Measurements from ENCODE around the gene ALOX5.
A peak's percentile ranks its signal among the peaks of the same experiment; 100 is the strongest.
"Not testable (repeated sequence)": the region's sequence is repeated elsewhere in the genome, so short reads cannot be mapped to it uniquely, and the experiment has no call there.

The ALOX5 gene

DNA sequence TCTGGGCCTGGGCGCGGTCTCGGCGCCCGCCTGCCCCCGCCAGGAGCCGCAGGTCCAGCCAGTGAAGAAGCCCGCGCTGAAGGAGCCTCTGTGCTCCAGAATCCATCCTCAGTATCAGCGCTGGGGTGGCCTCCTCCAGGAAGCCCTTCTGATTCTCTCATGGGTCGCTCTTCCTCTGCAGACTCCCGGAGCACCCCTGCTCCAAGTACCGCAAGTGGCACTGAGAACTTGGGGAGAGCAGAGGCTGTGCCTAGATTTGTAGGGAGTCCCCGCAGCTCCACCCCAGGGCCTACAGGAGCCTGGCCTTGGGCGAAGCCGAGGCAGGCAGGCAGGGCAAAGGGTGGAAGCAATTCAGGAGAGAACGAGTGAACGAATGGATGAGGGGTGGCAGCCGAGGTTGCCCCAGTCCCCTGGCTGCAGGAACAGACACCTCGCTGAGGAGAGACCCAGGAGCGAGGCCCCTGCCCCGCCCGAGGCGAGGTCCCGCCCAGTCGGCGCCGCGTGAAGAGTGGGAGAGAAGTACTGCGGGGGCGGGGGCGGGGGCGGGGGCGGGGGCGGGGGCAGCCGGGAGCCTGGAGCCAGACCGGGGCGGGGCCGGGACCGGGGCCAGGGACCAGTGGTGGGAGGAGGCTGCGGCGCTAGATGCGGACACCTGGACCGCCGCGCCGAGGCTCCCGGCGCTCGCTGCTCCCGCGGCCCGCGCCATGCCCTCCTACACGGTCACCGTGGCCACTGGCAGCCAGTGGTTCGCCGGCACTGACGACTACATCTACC is at the start of gene ALOX5:
TSS of gene ALOX5 (plus strand) at position 641 of the 774 bp plus-strand sequence. CDS start at position 705, 64 bp downstream.
- no peak for DNase-seq

DNA sequence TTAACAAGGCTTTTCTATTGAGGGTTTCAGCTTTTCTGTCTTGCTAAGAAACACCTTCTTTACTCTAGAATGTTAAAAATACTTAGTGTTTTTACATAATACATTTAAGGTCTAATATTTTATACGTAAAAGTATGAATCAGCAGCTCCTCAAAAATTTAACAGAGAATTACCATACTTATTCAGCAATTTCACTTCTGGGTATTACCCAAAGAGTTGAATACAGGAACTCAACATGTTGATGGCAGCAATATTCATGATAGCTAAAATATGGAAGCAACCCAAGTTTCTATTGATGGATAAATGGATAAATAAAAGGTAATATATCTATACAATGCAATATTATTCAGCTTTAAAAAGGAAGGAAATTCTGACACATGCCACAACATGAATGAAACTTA is 48.9 kb upstream of the ALOX5 start:
- DNase-seq: no peak

DNA sequence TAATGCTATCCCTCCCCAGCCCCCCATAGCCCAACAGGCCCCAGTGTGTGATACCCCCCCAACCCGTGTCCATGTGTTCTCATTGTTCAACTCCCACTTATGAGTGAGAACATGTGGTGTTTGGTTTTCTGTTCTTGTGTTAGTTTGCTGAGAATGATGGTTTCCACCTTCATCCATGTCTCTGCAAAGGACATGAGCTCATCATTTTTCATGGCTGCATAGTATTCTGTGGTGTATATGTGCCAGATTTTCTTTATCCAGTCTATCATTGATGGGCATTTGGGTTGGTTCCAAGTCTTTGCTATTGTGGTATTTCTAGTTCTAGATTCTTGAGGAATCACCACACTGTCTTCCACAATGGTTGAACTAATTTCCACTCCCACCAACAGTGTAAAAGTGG is 47.2 kb upstream of the ALOX5 start:
- not testable (repeated sequence) for DNase-seq

DNA sequence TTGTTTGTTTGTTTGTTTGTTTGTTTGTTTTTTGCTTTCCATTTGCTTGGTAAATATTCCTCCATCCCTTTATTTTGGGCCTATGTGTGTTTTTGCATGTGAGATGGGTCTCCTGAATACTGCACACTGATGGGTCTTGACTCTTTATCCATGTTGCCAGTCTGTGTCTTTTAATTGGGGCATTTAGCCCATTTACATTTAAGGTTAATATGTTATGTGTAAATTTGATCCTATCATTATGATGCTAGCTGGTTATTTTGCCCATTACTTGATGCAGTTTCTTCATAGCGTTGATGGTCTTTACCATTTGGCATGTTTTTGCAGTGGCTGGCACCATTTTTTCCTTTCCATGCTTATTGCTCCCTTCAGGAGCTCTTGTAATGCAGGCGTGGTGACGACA is 42.2 kb upstream of the ALOX5 start:
- DNase-seq: not testable (repeated sequence)

DNA sequence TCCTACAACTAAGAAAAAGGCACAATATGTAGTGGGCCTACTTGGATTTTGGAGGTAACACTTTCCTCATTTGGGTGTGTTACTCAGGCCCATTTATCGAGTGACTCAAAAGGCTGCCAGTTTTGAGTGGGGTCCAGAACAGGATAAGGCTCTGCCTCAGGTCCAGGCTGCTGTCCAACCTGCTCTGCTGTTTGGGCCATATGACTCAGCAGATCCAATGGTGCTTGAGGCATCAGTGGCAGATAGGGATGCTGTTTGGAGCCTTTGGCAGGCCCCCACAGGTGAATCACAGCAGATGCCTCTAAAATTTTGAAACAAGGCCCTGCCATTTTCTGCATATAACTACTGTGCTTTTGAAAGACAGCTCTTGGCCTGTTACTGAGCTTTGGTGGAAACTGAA is 34.1 kb upstream of the ALOX5 start:
- no peak for DNase-seq

DNA sequence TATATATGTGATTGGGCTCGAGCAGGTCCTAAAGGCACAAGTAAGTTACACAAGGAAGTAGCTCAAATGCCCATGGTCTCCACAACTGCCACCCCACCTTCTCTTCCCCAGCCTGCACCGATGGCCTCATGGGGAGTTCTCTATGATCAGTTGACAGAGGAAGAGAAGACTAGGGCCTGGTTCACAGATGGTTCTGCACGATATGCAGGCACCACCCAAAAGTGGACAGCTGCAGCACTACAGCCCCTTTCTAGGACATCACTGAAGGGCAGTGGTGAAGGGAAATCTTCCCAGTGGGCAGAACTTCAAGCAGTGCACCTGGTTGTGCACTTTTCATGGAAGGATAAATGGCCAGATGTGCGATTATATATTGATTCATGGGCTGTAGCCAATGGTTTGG is 33.6 kb upstream of the ALOX5 start:
- not testable (repeated sequence) for DNase-seq

DNA sequence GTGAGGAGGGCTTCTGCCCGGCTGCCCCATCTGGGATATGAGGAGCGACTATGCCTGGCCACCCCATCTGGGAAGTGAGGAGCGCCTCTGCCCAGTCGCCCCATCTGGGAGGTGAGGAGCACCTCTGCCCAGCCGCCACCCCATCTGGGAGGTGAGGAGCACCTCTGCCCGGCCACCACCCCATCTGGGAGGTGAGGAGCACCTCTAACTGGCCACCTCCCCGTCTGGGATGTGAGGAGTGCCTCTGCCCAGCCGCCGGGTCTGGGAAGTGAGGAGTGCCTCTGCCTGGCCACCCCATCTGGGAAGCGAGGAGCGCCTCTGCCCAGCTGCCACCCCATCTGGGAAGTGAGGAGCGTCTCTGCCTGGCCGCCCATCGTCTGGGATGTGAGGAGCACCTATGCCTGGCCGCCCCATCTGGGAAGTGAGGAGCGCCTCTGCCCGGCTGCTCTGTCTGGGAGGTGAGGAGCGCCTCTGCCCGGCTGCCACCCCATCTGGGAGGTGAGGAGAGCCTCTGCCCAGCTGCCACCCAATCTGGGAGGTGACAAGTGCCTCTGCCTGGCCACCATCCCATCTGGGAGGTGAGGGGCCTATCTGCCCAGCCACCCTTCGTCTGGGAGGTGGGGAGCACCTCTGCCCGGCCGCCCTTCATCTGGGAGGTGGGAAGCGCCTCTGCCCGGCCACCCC is 27.2 kb upstream of the ALOX5 start:
- not testable (repeated sequence) for DNase-seq

DNA sequence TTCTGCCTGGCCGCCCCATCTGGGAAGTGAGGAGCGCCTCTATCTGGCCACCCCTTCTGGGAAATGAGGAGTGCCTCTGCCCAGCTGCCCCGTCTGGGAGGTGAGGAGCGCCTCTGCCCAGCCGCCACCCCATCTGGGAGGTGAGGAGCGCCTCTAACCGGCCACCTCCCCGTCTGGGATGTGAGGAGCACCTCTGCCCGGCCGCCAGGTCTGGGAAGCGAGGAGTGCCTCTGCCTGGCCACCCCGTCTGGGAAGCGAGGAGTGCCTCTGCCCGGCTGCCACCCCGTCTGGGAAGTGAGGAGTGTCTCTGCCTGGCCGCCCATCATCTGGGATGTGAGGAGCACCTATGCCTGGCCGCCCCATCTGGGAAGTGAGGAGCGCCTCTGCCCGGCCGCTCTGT is 26.6 kb upstream of the ALOX5 start:
- not testable (repeated sequence) for DNase-seq

DNA sequence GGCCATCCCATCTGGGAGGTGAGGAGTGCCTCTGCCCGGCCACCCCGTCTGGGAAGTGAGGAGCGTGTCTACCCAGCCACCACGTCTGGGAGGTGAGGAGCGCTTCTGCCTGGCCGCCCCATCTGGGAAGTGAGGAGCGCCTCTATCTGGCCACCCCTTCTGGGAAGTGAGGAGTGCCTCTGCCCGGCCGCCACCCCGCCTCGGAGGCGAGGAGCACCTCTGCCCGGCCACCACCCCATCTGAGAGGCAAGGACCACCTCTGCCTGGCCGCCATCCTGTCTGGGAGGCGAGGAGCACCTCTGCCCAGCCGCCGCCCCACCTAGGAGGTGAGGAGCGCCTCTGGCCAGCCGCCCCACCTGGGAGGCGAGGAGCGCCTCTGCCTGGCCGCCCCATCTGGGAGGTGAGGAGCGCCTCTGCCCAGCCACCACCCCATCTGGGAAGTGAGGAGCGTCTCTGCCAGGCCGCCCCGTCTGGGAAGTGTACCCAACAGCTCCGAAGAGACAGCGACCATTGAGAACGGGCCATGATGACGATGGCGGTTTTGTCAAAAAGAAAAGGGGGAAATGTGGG is 25.7 kb upstream of the ALOX5 start:
- not testable (repeated sequence) for DNase-seq

DNA sequence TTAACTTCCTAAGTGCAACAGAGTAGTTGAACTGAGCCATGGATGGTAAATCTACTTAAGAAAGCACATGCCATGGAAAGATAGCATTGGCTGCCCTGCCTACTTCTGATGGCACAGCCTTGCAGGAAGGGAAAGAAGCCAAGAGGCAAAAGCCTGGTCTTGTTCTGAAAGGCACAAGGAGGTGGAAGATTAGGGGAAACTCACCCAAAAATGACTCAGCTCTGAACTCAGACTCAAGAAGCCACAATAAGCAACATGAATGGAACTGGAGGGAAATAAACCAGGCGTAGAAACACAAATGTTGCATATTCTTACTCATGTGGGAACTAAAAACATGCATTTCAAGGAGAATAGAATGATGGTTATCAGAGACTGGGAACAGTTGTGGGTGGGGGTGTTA is 20.8 kb upstream of the ALOX5 start:
- DNase-seq: no peak

DNA sequence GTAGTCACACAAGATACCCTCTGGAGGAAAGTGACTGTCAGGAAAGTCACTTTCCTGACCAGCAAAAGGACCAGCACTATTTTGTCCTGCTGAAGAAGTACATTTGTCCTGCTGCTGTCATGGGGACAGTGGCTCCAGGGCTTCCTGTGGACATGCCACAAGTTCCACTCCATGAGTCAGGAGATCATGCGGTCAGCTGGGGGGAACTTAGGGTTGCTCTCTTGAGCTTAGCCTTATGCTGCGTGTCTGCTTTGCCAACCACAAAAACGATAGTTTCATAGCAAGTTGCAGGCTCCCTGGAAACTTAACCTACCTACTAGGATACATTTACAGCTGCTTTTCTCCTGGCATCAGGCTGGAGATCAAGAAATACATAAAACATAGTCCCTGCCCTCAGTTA is 19.8 kb upstream of the ALOX5 start:
- peak; percentile 56 for DNase-seq

DNA sequence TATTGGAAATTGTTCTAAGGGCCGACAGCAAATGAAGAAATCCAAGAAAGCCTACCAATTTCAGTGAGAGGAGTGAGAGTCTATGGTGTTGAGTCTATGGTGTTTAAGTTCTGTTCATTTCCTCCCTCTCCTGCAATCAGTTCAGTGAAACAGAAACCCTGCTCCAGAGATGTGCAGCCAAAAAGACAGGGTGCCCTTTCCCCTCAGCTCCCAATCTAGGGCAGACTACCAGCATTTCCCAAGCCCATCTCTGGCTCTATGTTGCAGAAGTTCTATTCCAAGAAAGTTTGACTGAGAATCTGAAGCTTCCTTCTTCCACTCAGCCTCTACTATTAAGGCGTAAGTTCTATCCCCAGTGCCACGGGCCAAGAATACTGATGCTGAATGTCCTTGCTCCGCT is 18.5 kb upstream of the ALOX5 start:
- DNase-seq: no peak

DNA sequence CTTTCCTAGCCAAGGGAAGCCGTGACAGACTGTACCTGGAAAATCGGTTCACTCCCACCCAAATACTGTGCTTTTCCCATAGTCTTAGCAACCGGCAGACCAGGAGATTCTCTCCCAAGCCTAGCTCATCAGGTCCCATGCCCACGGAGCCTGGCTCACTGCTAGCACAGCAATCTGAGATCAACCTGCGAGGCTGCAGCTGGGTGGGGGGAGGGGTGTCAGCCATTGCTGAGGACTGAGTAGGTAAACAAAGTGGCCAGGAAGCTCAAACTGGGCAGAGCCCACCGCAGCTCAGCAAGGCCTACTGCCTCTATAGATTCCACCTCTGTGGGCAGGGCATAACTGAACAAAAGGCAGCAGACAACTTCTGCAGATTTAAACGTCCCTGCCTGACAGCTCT is 15.1 kb upstream of the ALOX5 start:
- not testable (repeated sequence) for DNase-seq

DNA sequence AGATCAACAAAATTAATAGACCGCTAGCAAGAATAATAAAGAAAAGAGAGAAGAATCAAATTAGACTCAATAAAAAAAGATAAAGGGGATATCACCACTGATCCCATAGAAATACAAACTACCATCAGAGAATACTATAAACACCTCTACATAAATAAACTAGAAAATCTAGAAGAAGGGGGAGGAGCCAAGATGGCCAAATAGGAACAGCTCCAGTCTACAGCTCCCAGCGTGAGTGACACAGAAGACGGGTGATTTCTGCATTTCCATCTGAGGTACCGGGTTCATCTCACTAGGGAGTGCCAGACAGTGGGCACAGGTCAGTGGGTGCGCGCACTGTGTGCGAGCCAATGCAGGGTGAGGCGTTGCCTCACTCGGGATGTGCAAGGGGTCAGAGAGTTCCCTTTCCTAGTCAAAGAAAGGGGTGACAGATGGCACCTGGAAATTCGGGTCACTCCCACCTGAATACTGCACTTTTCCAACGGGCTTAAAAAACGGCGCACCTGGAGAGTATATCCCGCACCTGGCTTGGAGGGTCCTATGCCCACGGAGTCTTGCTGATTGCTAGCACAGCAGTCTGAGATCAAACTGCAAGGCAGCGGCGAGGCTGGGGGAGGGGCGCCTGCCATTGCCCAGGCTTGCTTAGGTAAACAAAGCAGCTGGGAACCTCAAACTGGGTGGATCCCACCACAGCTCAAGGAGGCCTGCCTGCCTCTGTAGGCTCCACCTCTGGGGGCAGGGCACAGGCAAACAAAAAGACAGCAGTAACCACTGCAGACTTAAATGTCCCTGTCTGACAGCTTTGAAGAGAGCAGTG is 11.8 kb upstream of the ALOX5 start:
- not testable (repeated sequence) for DNase-seq

DNA sequence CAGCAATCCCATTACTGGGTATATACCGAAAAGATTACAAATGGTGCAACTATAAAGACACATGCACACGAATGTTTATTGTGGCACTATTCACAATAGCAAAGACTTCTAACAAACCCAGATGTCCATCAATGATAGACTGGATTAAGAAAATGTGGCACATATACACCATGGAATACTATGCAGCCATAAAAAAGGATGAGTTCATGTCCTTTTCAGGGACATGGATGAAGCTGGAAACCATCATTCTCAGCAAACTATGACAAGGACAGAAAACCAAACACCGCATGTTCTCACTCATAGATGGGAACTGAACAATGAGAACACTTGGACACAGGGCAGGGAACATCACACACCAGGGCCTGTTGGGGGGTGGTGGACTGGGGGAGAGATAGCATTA is 6.4 kb upstream of the ALOX5 start:
- DNase-seq: not testable (repeated sequence)

DNA sequence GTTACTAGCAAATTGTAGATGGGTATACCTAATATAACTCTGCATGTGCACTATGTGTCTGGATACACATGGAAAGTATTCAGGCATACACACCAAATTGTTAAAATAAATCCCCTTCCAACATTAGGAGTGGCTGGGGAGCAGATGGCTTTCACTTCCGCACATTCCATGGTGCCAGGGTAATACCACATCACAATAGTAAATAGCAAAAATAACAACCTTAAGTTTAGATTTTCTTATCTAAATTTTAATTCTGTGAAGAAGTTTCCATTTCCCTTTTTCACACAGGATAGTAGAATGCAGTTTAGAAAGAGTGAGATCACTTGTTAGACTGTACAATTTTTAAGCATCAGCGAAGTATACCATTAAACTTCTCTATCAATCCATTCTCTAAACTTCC is 5.8 kb upstream of the ALOX5 start:
- DNase-seq: no peak

DNA sequence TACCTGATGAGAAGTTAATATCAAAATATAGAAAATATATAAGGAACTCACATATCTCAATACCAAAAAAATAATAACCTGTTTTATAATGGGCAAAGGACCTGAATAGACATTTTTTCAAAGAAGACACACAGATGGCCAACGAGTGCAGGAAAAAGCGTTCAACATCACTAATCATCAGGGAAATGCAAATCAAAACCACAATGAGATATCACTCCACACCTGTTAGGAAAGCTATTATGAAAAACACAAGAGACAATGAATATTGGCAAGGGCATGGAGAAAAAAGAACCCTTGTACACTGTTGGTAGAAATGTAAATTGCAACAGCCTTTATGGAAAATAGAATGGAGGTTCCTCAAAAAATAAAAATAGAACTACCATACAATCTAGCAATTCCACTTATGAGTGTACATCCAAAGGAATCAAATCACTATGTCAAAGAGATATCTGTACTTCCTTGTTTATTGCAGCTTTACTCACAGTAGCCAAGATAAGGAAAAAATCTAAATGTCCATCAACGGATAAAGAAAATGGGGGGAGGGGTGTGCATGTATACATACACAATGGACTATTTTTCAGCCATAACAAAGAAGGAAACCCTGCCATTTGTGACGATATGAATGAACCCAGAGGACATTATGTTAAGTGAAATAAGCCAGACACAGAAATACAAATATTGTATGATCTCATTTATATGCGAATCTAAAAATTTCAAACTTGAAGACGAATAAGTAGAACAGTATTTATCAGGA is 3.6 kb upstream of the ALOX5 start:
- no peak for DNase-seq

DNA sequence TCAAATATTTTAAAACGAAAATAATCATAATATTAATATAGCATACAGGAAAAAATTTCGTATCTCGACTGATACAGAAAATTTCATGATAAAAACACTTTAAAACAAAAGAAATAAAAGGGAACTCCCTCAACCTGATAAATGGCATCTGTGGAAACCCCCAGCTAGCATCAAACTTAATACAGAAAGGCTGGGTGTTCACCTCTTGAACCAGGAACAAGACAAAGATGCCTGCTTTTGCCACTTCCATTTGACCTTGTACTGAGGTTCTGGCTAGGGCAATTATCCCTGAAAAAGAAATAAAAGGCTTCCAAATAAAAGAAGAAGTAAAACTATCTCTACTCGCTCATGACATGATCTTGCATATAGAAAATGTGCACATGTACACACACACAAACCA is 2.5 kb upstream of the ALOX5 start:
- DNase-seq: no peak

DNA sequence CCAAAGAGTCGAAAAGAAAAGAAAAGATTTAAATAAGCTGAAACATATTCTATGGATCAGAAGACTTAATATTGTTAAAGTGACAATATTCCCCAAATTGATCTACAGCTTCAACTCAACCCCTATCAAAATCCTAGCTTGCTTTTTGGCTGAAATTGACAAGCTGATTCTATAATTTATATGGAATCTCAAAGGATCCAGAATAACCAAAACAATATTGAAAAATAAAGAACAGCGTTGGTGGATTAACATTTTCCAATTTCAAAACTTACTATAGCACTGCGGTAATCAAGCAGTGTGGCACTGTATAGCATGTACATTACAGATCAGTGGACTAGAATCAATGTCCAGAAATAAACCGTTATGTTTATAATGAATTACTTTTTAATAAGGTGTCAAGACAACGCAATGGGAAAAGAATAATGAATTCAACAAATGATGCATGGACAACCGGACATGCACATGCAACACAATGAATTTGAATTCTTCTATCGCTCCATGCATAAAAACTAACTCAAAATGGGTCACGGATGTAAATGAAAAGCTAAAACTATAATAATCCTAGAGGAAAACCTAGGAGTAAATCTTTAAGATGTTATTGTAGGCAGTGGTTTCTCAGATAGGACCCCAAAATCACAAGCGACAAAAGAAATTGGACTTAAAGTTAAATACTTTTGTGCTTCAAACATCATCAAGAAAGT is 1.6 kb upstream of the ALOX5 start:
- DNase-seq: no peak

DNA sequence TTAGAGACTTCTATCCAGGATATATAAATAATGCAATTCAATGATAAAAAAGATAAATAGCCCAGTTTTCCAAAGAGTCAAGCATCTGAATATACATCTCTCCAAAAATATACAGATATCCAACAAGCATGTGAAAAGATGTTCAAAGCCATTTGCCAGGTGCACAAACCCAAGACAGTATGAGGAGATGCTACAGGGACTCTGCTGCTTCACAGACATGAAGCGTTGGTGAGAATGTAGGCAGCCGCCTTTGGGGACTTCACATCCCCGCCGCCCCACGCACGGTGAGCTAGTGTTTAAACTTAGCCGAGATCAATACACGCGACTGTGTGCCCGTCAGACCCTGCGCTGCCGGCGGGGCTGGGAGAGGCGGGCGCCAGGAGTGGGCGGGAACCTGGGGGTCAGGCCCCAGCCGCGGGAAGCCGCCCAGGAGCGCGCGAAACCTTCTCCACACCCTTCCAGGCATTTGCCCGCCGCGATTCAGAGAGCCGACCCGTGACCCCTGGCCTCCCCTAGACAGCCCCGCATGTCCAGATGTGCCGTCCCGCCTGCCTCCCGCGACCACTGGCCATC is 927 bp upstream of the ALOX5 start:
- no peak for DNase-seq

DNA sequence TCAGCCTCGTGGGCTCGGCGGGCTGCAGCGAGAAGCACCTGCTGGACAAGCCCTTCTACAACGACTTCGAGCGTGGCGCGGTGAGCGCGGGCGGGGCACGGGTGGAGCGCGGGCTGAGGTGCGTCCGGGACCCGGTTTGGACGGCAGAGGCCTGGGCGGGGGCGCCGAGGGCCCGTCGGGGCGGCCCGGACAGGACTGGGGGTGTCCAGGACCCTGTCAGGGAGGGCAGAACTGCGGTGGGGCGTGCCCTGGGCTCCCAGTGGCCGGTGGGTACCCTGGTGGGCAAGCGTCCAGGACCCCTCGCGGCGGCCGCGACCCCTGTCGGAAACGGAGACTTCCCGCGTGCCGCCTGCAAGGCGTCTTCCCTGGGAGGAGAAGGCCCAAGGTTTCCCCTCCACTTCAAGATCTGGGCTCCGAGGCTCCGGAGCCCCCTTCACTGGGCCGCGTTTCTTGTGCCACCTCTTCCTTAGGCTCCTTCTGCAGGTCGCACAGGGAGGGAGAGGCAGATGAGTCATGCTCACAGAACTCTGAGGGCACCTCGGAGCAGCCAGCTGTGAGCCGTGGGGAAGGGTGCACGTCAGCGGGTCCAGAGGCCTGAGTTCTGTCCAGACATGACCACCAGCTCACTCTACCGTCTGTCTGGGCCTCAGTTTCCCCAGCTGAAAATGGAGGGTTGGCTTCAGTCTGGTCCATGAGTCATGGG is 485 bp downstream of the ALOX5 start:
- DNase-seq: no peak

Measured in EL (cell line).